SH-SY5Y (cell line): Measurements from ENCODE around the gene SLC28A1.

Source experiments
- GATA2 ChIP-seq: IDR thresholded peaks from 2 replicates; pipeline ENCODE4 v1.6.1; 2011; ENCODE audit warnings: mild to moderate bottlenecking, low read depth, low read length
- GATA3 ChIP-seq: IDR thresholded peaks from 2 replicates; pipeline ENCODE4 v1.6.1; 2011; ENCODE audit warnings: low read depth, mild to moderate bottlenecking, low read length, moderate library complexity

- TF ChIP-seq GATA2: no peak
- TF ChIP-seq GATA3: no peak
Observed at GRCh38 chr15:84969257-84969656, 84.8 kb downstream of the SLC28A1 start.
